Glutamatergic neuron (in vitro differentiated cells): ENCODE results near the gene IYD. TPM values are rescaled to one million over a fixed set of nuclear protein-coding genes. Genes with fewer than 3 reads are reported as not detected.

Experiments
- DNase-seq: peaks from one replicate; pipeline ENCODE4 v3.0.0; 2022
- H3K27ac Mint-ChIP-seq: one replicate; pipeline ENCODE4 v1.8.0; 2020; ENCODE audit warnings: mild to moderate bottlenecking, mixed read lengths, inconsistent platforms; ENCODE audit not compliant: unreplicated experiment
- H3K27me3 Mint-ChIP-seq: one replicate; pipeline ENCODE4 v1.8.0; 2020; ENCODE audit warnings: mild to moderate bottlenecking, moderate library complexity, mixed read lengths, inconsistent platforms; ENCODE audit not compliant: unreplicated experiment
- H3K36me3 Mint-ChIP-seq: one replicate; pipeline ENCODE4 v1.8.0; 2020; ENCODE audit warnings: mild to moderate bottlenecking, mixed read lengths, inconsistent platforms; ENCODE audit not compliant: unreplicated experiment
- H3K4me1 Mint-ChIP-seq: one replicate; pipeline ENCODE4 v1.8.0; 2020; ENCODE audit warnings: mild to moderate bottlenecking, low read depth, mixed read lengths, inconsistent platforms; ENCODE audit not compliant: unreplicated experiment
- H3K4me3 Mint-ChIP-seq: one replicate; pipeline ENCODE4 v1.8.0; 2020; ENCODE audit warnings: mild to moderate bottlenecking, mixed read lengths, inconsistent platforms; ENCODE audit not compliant: unreplicated experiment
- H3K9me3 Mint-ChIP-seq: one replicate; pipeline ENCODE4 v1.8.0; 2020; ENCODE audit warnings: mild to moderate bottlenecking, moderate library complexity, mixed read lengths, inconsistent platforms; ENCODE audit not compliant: unreplicated experiment
- total RNA-seq: library from RNA; stranded (reverse); fragmentation: NEBNext Ultra II Directional; extraction: Animal tissue kit (Norgen Biotek cat#: 25700); gene quantifications from one replicate; pipeline ENCODE4 v1.2.1, GENCODE V29; 2021; ENCODE audit not compliant: unreplicated experiment
- TF ChIP-seq, protein P1 (sequence below): fragments of 200-600 bp; sonication (generic); IDR thresholded peaks from one replicate; pipeline ENCODE4 v1.5.0; 2021; ENCODE audit not compliant: partially characterized antibody, unreplicated experiment

Gene IYD
- total RNA-seq, 1 donor from 2014 or later = not detected

DNA sequence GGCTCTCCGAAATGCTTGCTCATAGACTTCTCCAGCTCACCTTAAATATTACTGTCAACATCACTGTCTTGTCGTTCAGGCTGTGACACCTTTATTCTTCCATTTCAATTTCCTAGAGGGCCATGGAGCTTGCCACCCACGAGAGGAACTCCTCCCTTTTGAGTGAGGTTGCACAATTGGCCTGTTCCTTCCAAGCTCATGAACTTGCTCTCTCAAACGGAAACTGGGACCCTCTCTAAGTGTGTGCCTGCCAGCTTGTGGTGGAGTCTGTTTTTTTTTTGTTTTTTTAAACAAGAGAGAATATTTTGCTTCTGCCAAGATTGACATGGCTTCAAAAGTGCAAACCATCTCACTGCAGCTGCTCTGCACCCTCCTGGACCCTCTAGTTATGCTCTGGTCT, 19.3 kb upstream of the IYD start:
- Mint-ChIP-seq H3K4me1 (no peaks in the 10 kb centered on the region), H3K27ac (no peak overlapping the region), H3K36me3 (no peaks in the 10 kb centered on the region), H3K9me3 (no peaks in the 10 kb centered on the region), H3K4me3 (no peak overlapping the region), H3K27me3 (no peaks in the 10 kb centered on the region)
- TF ChIP-seq, protein P1, sequence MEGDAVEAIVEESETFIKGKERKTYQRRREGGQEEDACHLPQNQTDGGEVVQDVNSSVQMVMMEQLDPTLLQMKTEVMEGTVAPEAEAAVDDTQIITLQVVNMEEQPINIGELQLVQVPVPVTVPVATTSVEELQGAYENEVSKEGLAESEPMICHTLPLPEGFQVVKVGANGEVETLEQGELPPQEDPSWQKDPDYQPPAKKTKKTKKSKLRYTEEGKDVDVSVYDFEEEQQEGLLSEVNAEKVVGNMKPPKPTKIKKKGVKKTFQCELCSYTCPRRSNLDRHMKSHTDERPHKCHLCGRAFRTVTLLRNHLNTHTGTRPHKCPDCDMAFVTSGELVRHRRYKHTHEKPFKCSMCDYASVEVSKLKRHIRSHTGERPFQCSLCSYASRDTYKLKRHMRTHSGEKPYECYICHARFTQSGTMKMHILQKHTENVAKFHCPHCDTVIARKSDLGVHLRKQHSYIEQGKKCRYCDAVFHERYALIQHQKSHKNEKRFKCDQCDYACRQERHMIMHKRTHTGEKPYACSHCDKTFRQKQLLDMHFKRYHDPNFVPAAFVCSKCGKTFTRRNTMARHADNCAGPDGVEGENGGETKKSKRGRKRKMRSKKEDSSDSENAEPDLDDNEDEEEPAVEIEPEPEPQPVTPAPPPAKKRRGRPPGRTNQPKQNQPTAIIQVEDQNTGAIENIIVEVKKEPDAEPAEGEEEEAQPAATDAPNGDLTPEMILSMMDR = no peak
- no peak for DNase-seq

DNA sequence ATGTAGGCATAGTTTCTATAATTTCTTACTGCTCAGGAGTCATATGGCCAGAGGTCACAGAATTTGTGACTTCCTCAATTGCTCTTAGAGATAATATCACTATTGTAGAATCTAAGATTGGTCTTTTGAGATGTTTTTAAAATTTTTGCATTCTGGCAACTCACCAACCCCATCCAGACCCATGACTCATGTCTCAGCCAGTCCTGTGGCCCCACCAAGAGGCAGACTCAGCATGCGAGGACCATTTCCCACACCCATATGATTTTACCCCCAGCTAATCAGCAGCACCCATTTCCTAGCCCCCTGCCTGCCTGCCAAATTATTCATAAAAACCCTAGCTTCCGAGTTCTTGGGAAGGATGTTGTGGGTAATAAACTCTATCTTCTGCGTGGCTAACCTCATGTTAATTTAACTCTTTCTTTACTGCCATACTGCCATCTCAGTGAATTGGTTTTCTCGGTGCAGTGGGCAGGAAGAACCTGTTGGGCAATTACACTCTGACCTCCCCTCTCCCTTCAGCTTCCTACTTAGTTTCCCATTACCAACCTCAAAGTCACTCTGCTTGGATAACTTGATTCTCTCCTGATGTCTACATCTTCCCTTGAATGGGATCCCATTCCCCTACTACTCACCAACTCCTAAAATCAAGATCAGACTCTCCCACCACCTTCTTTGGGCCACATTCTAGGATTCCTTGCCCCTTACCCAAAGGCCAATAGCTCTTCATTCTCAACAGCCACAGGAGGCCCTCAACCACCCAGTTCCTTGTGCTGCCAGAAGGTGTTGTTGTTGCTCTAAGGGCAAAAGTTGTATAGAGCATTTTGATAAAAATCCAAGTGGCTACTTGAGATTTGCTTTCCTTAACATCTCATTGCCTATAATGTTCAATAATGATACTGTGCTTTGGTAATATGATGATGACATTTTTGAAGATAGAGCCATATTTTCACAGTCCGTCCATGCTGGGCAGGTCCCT, 16.2 kb upstream of the IYD start:
- H3K27me3 Mint-ChIP-seq = peaks cover 2% of the 10 kb centered on the region
- no peak overlapping the region for H3K4me3 Mint-ChIP-seq
- no peak overlapping the region for H3K27ac Mint-ChIP-seq
- peaks cover 2% of the 10 kb centered on the region for H3K9me3 Mint-ChIP-seq
- H3K36me3 Mint-ChIP-seq = peaks cover 8% of the 10 kb centered on the region
- DNase-seq = no peak
- no peaks in the 10 kb centered on the region for H3K4me1 Mint-ChIP-seq
- TF ChIP-seq, protein P1 = no peak

DNA sequence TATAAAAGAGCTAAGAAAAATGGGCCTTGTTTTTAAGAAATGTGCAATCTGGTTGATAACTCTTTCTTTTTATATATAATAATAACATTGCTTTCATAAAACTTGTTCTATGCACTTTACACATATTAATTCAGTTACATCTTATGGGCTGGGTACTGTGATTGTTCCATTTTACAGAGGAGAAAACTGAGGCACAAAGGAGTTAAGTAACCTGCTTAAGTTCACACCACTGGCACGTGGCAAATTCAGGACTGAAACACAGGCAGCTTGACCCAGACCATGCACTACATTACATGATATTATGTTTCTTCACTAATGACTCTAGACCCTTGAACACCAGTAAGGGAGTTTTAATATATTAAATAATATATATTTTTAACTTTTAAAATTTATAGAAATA, 15.4 kb upstream of the IYD start:
- Mint-ChIP-seq H3K9me3 (peaks cover 2% of the 10 kb centered on the region), H3K36me3 (peaks cover 8% of the 10 kb centered on the region), H3K4me1 (no peaks in the 10 kb centered on the region), H3K27ac (no peak overlapping the region), H3K4me3 (no peak overlapping the region), H3K27me3 (peaks cover 2% of the 10 kb centered on the region)
- TF ChIP-seq, protein P1 = no peak
- no peak for DNase-seq

DNA sequence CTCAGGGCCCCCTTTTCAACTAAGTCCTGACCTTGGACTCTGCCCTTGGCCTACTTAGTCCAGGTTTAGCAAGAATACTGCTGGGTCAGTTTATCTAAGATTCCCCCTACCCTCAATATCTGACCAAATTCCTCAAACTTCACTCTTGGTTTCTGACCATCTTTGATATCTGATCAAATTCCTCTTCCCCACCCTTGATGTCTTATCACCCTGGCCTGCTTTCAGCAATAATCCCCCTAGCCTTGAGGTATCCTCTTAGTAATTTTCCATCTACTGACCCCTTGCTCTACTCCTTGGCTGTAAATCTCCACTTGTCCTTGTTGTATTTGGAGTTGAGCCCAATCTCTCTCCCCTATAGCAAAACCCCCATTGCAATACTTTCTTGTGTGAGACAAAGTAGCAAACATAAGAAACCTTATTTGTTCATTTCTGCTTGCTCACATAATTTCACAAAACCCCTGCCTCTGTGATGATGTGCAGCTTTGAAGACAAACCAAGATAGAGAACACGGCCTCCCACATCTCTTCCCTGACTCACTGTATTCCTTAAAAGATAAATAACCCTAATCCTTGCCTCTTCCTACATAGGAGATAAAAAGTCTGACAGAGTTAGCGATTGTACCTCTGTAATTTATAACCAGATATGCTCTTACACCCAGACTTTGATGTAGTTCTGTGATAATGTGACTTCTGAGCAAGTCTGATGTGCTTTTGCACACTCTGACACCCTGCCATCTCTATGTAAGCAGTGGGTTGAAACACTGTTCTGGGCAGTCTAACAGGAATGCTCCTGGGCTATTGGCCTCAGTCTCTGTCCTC, 13.8 kb upstream of the IYD start:
- no peak for DNase-seq
- TF ChIP-seq, protein P1 = no peak
- H3K4me1 Mint-ChIP-seq = no peaks in the 10 kb centered on the region
- H3K36me3 Mint-ChIP-seq = peaks cover 8% of the 10 kb centered on the region
- no peak overlapping the region for H3K4me3 Mint-ChIP-seq
- peaks cover 2% of the 10 kb centered on the region for H3K27me3 Mint-ChIP-seq
- H3K9me3 Mint-ChIP-seq = peaks cover 2% of the 10 kb centered on the region
- no peak overlapping the region for H3K27ac Mint-ChIP-seq
